DOHH2 (cell line): ENCODE data around the gene GRB2.

ENCODE experiments used
- EZH2phosphoT487 ChIP-seq: fragments of 200-600 bp; sonication (generic); IDR thresholded peaks from 2 replicates; pipeline ENCODE4 v1.6.1; 2017; ENCODE audit warnings: borderline replicate concordance, mild to moderate bottlenecking, antibody characterized with exemption, low read length, moderate library complexity, mixed read lengths
- TF ChIP-seq, protein P1 (sequence below): fragments of 200-600 bp; sonication (generic); IDR thresholded peaks from one replicate; pipeline ENCODE4 v1.5.1; 2014; ENCODE audit warnings: antibody characterized with exemption, mild to moderate bottlenecking, low read depth, low read length; ENCODE audit not compliant: poor library complexity, severe bottlenecking

DNA sequence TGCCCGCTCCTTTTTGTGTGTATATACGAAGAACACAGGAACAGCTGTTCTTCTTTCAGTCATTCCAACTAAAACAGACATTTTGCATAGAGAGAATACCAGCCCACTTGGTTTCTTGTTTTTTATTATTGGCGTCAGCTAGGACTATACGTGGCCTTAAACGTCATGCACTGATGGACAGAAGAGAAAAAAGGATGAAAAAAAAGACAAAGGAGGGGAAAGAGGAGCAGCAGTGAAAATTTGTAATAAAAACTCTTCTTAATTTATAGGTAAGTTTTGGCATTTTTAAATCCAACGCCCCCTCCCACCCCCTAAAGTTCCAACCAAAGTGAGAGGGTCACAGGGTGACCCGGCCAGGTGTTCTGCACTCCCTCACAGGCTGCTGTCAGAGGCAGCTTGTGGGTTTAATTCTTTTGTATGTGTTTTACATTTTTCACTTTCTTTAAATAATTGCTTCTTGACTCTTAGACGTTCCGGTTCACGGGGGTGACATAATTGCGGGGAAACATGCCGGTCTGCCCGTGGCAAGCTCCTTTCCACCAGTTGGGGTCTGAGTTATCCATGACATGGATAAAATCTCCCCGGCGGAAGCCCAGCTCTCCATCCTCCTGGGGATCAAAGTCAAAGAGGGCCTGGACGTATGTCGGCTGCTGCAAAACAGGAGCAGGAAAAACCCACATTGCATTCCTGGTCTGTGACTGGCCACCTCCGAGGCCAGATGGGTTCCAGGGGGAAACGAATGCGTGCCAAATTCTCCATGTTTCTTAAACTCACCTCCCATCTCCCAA is 85.4 kb downstream of the GRB2 start:
- TF ChIP-seq, protein P1, sequence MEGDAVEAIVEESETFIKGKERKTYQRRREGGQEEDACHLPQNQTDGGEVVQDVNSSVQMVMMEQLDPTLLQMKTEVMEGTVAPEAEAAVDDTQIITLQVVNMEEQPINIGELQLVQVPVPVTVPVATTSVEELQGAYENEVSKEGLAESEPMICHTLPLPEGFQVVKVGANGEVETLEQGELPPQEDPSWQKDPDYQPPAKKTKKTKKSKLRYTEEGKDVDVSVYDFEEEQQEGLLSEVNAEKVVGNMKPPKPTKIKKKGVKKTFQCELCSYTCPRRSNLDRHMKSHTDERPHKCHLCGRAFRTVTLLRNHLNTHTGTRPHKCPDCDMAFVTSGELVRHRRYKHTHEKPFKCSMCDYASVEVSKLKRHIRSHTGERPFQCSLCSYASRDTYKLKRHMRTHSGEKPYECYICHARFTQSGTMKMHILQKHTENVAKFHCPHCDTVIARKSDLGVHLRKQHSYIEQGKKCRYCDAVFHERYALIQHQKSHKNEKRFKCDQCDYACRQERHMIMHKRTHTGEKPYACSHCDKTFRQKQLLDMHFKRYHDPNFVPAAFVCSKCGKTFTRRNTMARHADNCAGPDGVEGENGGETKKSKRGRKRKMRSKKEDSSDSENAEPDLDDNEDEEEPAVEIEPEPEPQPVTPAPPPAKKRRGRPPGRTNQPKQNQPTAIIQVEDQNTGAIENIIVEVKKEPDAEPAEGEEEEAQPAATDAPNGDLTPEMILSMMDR: no peak
- TF ChIP-seq EZH2phosphoT487: no peak
